NCI-H2227 (cell line): ENCODE measurements around the gene PTCHD1.

ENCODE experiments used
- DNase-seq: peaks from one replicate; lab custom pipeline; 2025; ENCODE audit not compliant: unreplicated experiment; lab: John Stamatoyannopoulos, UW

Gene PTCHD1

DNA sequence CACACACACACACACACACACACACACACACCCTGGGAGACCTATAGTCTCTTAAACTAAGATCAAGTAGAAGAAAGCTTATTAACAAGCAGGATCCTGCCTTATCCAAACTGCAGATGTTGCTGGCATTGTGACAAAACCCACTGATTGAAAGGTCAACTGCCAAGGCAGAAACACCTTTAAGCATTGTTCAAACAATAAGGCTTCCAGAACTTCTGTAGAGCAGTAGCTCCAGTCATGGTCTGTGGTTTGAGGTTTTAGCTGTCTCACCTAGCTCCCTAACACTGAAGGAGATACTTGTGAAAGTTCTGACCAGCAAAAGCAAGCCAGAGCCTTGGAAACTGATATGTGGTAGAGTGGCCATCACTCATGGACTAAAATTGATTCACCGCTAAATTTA, 59.8 kb downstream of the PTCHD1 start:
- DNase-seq, result no peak

DNA sequence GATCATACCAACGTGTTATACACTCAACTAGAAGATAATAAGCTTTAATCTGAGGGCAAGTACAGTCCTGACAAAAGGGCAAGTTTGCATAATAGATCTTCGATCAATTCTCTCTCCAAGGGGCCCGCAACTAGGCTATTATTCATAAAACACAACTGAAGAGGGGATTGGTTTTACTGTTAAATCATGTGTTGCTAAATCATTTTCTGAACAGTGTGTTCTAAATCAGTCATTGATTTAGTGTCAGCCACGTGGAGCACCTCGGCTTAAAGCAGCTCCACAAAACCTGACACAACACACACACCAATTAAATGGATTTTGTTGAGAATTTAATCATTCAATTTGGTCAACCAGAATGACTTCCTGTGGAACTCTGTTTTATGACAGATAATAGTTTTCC, 61.6 kb downstream of the PTCHD1 start:
- no peak for DNase-seq

DNA sequence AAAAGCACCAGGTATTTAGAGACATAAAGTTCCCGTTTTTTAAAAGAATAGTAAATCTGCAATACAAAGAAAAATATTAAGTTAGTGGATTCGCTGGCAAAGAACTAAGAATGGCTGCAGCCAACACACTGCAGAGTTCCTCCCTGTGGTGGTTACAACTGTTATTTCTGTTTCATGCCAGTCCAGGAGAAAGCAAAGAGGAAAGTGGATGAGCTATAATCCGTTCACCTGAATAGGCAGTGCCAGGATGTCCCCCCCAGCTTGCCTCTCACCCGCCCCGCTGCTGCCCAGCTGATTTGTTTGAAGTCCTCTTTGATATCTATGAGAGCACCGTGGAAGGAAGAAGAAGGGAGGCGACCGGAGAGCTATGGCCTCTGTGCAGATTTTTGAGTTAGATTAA, 63.9 kb downstream of the PTCHD1 start:
- DNase-seq, result no peak

DNA sequence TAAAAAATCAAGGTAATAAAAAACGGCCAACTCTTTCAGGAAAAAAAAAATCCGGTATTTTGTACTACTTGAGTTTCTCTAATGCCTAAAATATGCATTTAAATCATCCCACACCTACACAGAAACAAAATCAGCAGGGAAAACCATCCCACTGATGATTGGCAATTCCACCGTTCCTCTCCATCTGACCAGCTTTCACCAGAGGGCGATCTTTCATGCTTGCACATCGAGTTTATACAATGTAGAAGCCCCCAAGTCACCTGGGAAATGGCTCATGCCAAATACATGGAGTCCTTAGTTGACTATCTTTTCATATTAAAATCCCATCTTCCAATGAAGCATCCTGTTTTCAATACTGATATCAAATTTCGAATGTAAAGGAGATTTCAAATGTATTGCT, 69.2 kb downstream of the PTCHD1 start:
- no peak for DNase-seq

DNA sequence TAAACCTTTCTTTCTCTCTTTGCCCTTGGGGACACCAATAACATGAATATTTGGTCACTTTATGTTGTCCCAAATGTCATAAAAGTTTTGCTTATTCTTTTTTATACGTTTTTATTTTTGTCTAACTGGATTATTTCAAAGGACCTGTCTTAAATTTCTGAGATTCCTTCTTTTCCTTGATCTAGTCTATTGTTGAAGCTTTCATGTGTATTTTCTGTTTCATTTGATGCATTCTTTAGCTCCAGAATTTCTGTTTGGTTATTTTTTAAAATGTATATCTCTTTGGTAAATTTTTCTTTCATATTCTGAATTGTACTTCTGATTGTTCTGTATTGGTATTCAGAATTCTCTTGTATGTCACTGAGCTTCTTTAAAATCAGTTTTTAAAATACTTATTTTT, 88.3 kb downstream of the PTCHD1 start:
- no peak for DNase-seq

DNA sequence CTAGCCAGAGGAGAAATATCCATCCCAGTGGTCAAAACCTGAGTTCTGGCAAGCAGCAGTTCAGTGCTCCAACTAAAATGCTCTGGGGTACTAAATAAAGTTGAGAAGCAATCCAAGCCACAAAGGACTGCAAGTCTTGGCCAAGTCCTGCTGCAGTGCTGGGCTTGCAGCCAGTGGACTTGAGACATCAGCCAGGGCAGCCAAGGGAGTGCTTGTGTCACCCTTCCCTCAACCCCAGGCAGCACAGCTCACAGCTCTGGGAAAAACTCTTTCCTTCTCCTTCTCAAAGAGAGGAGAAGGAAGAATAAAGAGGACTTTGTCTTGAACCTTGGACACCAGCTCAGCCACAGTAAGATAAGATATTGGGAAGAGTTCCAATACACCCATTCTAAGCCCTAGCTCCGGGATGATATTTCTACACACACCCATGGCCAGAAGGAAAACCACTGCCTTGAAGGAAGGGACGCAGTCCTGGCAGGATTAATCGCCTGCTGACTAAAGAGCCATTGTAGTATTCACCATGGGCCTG, 99.8 kb downstream of the PTCHD1 start:
- no peak for DNase-seq

DNA sequence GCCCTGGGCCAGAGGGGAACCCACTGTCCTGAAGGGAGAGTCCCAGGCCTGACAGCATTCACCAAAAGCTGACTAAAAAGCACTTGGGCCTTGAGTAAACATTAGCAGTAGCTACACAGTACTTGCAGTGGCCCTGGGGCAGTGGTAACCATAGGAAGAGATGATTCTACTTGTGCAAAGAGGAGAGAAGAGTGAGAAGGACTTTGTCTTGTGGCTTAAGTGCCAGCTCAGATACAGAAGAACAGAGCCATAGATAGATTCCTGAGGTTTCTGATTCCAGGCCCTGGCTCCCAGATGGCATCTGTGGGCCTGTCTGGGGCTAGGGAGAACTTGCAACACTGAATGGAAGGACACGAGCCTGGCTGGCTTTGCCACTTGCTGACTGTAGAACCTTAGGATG, 100.5 kb downstream of the PTCHD1 start:
- DNase-seq, result no peak

DNA sequence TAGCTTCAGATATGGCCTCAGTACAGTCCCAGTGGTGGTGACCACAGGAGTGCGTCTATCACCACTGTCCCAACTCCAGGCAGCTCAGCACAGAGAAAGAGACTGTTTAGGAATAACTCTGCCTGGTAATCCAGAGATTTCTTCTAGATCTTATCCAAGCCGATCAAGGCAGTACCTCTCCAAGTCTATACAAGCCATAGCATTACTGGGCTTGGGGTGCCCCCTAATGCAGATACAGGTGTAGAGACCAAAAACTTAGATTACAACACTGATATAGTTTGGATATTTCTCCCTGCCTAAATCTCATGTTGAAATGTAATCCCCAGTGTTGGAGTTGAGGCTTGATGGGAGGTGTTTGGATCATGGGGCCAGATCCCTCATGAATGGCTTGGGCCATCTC, 100.9 kb downstream of the PTCHD1 start:
- DNase-seq, result no peak

DNA sequence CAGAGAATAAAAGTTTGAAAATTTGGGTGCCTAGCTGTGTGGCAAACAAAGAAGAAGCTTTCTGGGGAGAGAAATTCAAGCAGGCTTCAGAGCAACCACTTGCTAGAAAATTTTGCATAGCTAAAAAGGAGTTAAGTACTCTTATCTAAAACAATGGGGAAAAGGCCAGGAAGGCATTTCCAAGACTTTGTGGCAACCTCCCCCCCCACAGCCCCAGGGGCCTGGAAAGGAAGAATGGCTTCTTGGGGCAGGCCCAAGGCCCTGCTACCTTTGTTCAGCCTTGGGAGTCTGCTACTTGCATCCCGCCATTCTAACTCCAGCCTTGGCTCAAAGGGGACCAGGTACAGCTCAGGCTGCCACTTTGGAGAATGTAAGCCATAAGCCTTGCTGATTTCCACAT, 102.2 kb downstream of the PTCHD1 start:
- DNase-seq, result no peak

DNA sequence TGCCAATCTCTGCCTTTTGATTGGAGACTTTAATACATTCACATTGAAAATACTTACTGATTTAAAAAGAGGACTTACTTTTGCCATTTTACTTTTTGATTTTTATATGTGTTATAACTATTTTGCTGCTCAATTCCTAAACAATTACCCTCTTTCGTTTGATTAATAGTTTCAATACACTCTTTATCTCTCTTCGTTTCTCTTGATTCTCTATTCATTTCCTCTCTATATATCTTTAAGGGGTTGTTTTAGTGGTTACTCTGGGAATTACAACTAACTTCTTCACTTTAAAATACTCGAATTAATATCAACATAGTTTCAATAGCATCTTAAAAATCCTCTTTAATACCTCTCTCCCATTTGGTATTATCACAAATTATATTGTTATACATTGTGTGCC, 116.6 kb downstream of the PTCHD1 start:
- DNase-seq, result no peak
